HepG2 (cell line): Measurements from ENCODE around the gene SF3B2. TPM values are rescaled to one million over a fixed set of nuclear protein-coding genes. Genes with fewer than 3 reads are reported as not detected.

Source experiments
- HOXA7 ChIP-seq: sonication (generic); formaldehyde crosslinking; IDR thresholded peaks from 2 replicates; pipeline ENCODE4 v1.8.1; 2022; ENCODE audit warnings: mild to moderate bottlenecking, missing genetic modification reagents, moderate library complexity
- IKZF5 ChIP-seq: IDR thresholded peaks from 2 replicates; pipeline ENCODE4 v1.6.1; 2018; ENCODE audit warnings: missing genetic modification reagents, mild to moderate bottlenecking, missing compliant biosample characterization
- KAT8 ChIP-seq: IDR thresholded peaks from 2 replicates; pipeline ENCODE4 v1.6.1; 2016; ENCODE audit warnings: missing genetic modification reagents, missing compliant biosample characterization
- POLR2A ChIP-seq, 2 experiments: IDR thresholded peaks; 2 replicates each; pipeline ENCODE4 v1.6.1; 2011; ENCODE audit warnings: low read depth in 2 of 2, low read length in 2 of 2, mild to moderate bottlenecking in 1 of 2, moderate library complexity in 1 of 2; ENCODE audit not compliant: insufficient read depth in 1 of 2
- POLR2AphosphoS5 ChIP-seq: IDR thresholded peaks from 2 replicates; pipeline ENCODE4 v1.6.1; 2012; ENCODE audit warnings: low read depth, low read length
- RAD51 ChIP-seq: fragments of 450-650 bp; IDR thresholded peaks from 2 replicates; pipeline ENCODE4 v1.6.1; 2016; ENCODE audit warnings: borderline replicate concordance
- SMAD3 ChIP-seq: sonication (generic); formaldehyde crosslinking; IDR thresholded peaks from 2 replicates; pipeline ENCODE4 v1.4.0; 2020; ENCODE audit warnings: missing genetic modification reagents
- SP1 ChIP-seq, 2 experiments: fragments of 450-650 bp in 1 of 2; sonication (generic) in 1 of 2; formaldehyde crosslinking in 1 of 2; IDR thresholded peaks; 2 replicates each; pipeline versions ENCODE4 v1.4.0 to v1.6.1; 2016 to 2020; ENCODE audit warnings: missing genetic modification reagents in 1 of 2
- TAF1 ChIP-seq: sonication (generic); formaldehyde crosslinking; IDR thresholded peaks from 2 replicates; pipeline ENCODE4 v1.4.0; 2020; ENCODE audit warnings: missing genetic modification reagents
- TGIF2 ChIP-seq: IDR thresholded peaks from 2 replicates; pipeline ENCODE4 v1.6.1; 2016; ENCODE audit warnings: control low read depth, missing compliant biosample characterization
- ZBTB7B ChIP-seq: sonication (generic); formaldehyde crosslinking; IDR thresholded peaks from 2 replicates; pipeline ENCODE4 v1.4.0; 2020; ENCODE audit warnings: missing genetic modification reagents
- ZEB1 ChIP-seq: IDR thresholded peaks from 2 replicates; pipeline ENCODE4 v1.6.1; 2012; ENCODE audit warnings: mild to moderate bottlenecking, low read depth, inconsistent platforms; ENCODE audit not compliant: insufficient replicate concordance
- ZKSCAN8 ChIP-seq: IDR thresholded peaks from 2 replicates; pipeline ENCODE4 v1.6.1; 2016; ENCODE audit warnings: borderline replicate concordance, missing genetic modification reagents, missing compliant biosample characterization
- ZNF326 ChIP-seq: sonication (generic); formaldehyde crosslinking; IDR thresholded peaks from 2 replicates; pipeline ENCODE4 v1.4.0; 2020; ENCODE audit warnings: missing genetic modification reagents, borderline replicate concordance
- ZNF343 ChIP-seq: sonication (generic); formaldehyde crosslinking; IDR thresholded peaks from 2 replicates; pipeline ENCODE4 v1.4.0; 2020; ENCODE audit warnings: mild to moderate bottlenecking, missing genetic modification reagents
- ZNF414 ChIP-seq: sonication (generic); formaldehyde crosslinking; IDR thresholded peaks from 2 replicates; pipeline ENCODE4 v1.5.0; 2020; ENCODE audit warnings: missing genetic modification reagents
- ZNF44 ChIP-seq: sonication (generic); formaldehyde crosslinking; IDR thresholded peaks from 2 replicates; pipeline ENCODE4 v1.5.1; 2020; ENCODE audit warnings: mild to moderate bottlenecking, missing genetic modification reagents
- ZNF484 ChIP-seq: sonication (generic); formaldehyde crosslinking; IDR thresholded peaks from 2 replicates; pipeline ENCODE4 v1.5.1; 2020; ENCODE audit warnings: mild to moderate bottlenecking, low read depth, missing genetic modification reagents, borderline replicate concordance
- ZNF615 ChIP-seq: sonication (generic); formaldehyde crosslinking; IDR thresholded peaks from 2 replicates; pipeline ENCODE4 v1.5.0; 2020; ENCODE audit warnings: mild to moderate bottlenecking, missing genetic modification reagents, borderline replicate concordance
- ZNF720 ChIP-seq: sonication (generic); formaldehyde crosslinking; IDR thresholded peaks from 2 replicates; pipeline ENCODE4 v1.4.0; 2020; ENCODE audit warnings: missing genetic modification reagents
- ZNF737 ChIP-seq: sonication (generic); formaldehyde crosslinking; IDR thresholded peaks from 2 replicates; pipeline ENCODE4 v1.5.0; 2020; ENCODE audit warnings: missing genetic modification reagents, mild to moderate bottlenecking, borderline replicate concordance
- polyA plus RNA-seq, 8 experiments: library from polyadenylated mRNA; depleted of rRNA in 3 of 8; stranded (reverse) in 7 of 8; unstranded in 1 of 8; fragments of >200 nt; fragmentation: Illumina TruSeq in 4 of 8; extraction: Trizol in 4 of 8; gene quantifications; 2 replicates each; pipeline versions ENCODE4 v1.2.1 to v1.2.3, GENCODE V29; 2011 to 2016; ENCODE audit warnings: low read depth in 4 of 8, missing spikeins in 1 of 8, mixed read lengths in 1 of 8; ENCODE audit not compliant: insufficient read depth in 1 of 8
- total RNA-seq, 5 experiments: library from RNA; depleted of rRNA; stranded (reverse); fragments of >200 nt; fragmentation: Illumina TruSeq; extraction: Trizol; gene quantifications; 2 replicates each; pipeline ENCODE4 v1.2.3, GENCODE V29; 2016; ENCODE audit warnings: low read depth in 1 of 5
- TF ChIP-seq, protein P1 (sequence below): sonication (generic); formaldehyde crosslinking; IDR thresholded peaks from 2 replicates; pipeline ENCODE4 v1.8.0; 2022; ENCODE audit warnings: mild to moderate bottlenecking, missing genetic modification reagents
- TF ChIP-seq, protein P2 (sequence below): sonication (generic); formaldehyde crosslinking; IDR thresholded peaks from 2 replicates; pipeline ENCODE4 v1.5.0; 2020; ENCODE audit warnings: mild to moderate bottlenecking, missing genetic modification reagents
- TF ChIP-seq, protein P3 (sequence below): sonication (generic); formaldehyde crosslinking; IDR thresholded peaks from 2 replicates; pipeline ENCODE4 v1.5.0; 2020; ENCODE audit warnings: missing genetic modification reagents, mild to moderate bottlenecking, borderline replicate concordance

Gene SF3B2
- total and polyA plus RNA-seq, 2 of the 13 experiments (the other 11 are each of a cell fraction or from before 2014, with no cell fraction given) = 70.4 to 153 TPM

- TF ChIP-seq, protein P1, sequence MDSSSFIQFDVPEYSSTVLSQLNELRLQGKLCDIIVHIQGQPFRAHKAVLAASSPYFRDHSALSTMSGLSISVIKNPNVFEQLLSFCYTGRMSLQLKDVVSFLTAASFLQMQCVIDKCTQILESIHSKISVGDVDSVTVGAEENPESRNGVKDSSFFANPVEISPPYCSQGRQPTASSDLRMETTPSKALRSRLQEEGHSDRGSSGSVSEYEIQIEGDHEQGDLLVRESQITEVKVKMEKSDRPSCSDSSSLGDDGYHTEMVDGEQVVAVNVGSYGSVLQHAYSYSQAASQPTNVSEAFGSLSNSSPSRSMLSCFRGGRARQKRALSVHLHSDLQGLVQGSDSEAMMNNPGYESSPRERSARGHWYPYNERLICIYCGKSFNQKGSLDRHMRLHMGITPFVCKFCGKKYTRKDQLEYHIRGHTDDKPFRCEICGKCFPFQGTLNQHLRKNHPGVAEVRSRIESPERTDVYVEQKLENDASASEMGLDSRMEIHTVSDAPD (CRISPR knock-in tag) = no peak
- TF ChIP-seq IKZF5 (CRISPR knock-in tag) = 0 out of 2 replicates have a peak, but pooled peaks have one; percentile 37
- TF ChIP-seq, protein P2, sequence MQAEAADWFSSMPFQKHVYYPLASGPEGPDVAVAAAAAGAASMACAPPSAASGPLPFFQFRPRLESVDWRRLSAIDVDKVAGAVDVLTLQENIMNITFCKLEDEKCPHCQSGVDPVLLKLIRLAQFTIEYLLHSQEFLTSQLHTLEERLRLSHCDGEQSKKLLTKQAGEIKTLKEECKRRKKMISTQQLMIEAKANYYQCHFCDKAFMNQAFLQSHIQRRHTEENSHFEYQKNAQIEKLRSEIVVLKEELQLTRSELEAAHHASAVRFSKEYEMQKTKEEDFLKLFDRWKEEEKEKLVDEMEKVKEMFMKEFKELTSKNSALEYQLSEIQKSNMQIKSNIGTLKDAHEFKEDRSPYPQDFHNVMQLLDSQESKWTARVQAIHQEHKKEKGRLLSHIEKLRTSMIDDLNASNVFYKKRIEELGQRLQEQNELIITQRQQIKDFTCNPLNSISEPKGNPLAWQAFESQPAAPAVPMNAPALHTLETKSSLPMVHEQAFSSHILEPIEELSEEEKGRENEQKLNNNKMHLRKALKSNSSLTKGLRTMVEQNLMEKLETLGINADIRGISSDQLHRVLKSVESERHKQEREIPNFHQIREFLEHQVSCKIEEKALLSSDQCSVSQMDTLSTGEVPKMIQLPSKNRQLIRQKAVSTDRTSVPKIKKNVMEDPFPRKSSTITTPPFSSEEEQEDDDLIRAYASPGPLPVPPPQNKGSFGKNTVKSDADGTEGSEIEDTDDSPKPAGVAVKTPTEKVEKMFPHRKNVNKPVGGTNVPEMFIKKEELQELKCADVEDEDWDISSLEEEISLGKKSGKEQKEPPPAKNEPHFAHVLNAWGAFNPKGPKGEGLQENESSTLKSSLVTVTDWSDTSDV (CRISPR knock-in tag) = no peak
- TF ChIP-seq ZKSCAN8 (CRISPR knock-in tag) = no peak
- no peak for TF ChIP-seq ZNF44 (CRISPR knock-in tag)
- TF ChIP-seq ZNF484 (CRISPR knock-in tag) = no peak
- no peak for TF ChIP-seq ZNF720 (CRISPR knock-in tag)
- TF ChIP-seq SMAD3 = no peak
- no peak for TF ChIP-seq SP1 (IDR thresholded peaks at IDR 0.05)
- TF ChIP-seq SP1 (CRISPR knock-in tag; IDR thresholded peaks at IDR 0.05) = no peak
- TF ChIP-seq POLR2AphosphoS5 = peak; percentile 34; the same call in 1 of the 2 replicates
- no peak for TF ChIP-seq ZNF615 (CRISPR knock-in tag)
- TF ChIP-seq TGIF2 (CRISPR knock-in tag) = 0 out of 2 replicates have a peak, but pooled peaks have one; percentile 34
- TF ChIP-seq, protein P3, sequence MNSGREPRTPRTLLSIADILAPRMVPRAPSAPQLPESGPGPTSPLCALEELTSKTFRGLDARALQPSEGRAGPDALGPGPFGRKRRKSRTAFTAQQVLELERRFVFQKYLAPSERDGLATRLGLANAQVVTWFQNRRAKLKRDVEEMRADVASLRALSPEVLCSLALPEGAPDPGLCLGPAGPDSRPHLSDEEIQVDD (CRISPR knock-in tag) = no peak
- 0 out of 2 replicates have a peak, but pooled peaks have one; percentile 25 for TF ChIP-seq TAF1 (CRISPR knock-in tag)
- TF ChIP-seq HOXA7 (CRISPR knock-in tag) = no peak
- TF ChIP-seq KAT8 (CRISPR knock-in tag) = peak; percentile 44; the same call in 1 of the 2 replicates
- TF ChIP-seq RAD51 = no peak
- no peak for TF ChIP-seq ZNF414 (CRISPR knock-in tag)
- TF ChIP-seq ZEB1 = no peak
- no peak for TF ChIP-seq ZBTB7B (CRISPR knock-in tag)
- no peak for TF ChIP-seq ZNF326
- TF ChIP-seq ZNF343 (CRISPR knock-in tag) = no peak
- peak in 1 of 2 experiments; percentile 46; a peak in 1 of 4 replicates for TF ChIP-seq POLR2A (IDR thresholded peaks at IDR 0.05; ENCODE audit: insufficient read depth in 1 of 2, low read depth in 2 of 2, low read length in 2 of 2)
- TF ChIP-seq ZNF737 (CRISPR knock-in tag) = no peak
Observed at GRCh38 chr11:66069715-66070603, 17.8 kb downstream of the SF3B2 start, which contains the start of gene PACS1 (continued).
